ENCODE measurements around the gene NUDT5. TPM values are rescaled to one million over a fixed set of nuclear protein-coding genes. Genes with fewer than 3 reads are reported as not detected.
A peak's percentile ranks its signal among the peaks of the same experiment; 100 is the strongest.

The NUDT5 gene
- polyA plus RNA-seq, 3 donors, result 28.3 to 51.1 (median 43.7) TPM

DNA sequence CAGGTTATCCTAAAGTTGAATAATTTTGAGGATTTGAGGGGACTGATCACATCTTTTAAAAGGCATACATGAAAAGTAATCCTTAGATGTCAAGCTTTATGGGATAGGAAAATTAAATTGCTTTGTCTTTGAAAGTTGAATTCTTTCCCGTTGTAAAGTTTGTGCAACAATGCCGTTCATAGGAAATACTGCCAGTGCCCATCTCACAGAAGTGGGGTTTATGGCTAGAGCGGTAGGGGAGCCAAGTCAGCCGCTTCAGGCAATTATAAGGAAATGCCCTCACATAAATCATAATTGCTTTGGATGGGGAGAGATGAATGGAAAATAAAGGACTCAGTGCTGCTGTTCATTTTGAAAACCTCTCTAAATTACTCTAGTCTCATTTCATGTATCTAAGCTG, 18.4 kb upstream of the NUDT5 start:
- DNase-seq, result no peak
- Mint-ChIP-seq H3K9me3 (no peaks in the 10 kb centered on the region), H3K4me3 (no peak overlapping the region), H3K36me3 (peaks cover 53 to 70% of the 10 kb centered on the region in 2 donors), H3K4me1 (peaks cover 17% of the 10 kb centered on the region), H3K27ac (peak overlapping the region in 3 of 7 donors; percentile 2 to 62 (median 23)), H3K27me3 (ENCODE audit: low read depth in 3 of 3) (no peaks in the 10 kb centered on the region)
- no peaks in the 10 kb centered on the region for H3K9me3 ChIP-seq (replicated peaks in 1 of 2; ENCODE audit: control insufficient read depth in 1 of 2, insufficient read depth in 1 of 2, low read length in 2 of 2)
- H3K4me1 ChIP-seq (ENCODE audit: control insufficient read depth in 1 of 2, insufficient read depth in 2 of 2, low read length in 2 of 2), result peaks cover 7 to 11% of the 10 kb centered on the region in 2 donors
- peak overlapping the region in 1 of 2 donors; percentile 73 for H3K27ac ChIP-seq (ENCODE audit: low read depth in 1 of 2, low read length in 2 of 2)
- WGBS (ENCODE audit: insufficient coverage), result 37% methylated on average over 2 of the region's 4 CpGs
- no peak for TF ChIP-seq CTCF (IDR thresholded peaks at IDR 0.05)
- H3K27me3 ChIP-seq (ENCODE audit: control insufficient read depth in 2 of 2, insufficient read depth in 2 of 2, low read length in 2 of 2), result no peaks in the 10 kb centered on the region
- peaks cover 29% of the 10 kb centered on the region for H3K79me2 ChIP-seq (ENCODE audit: insufficient read depth, low read length)
- H3K36me3 ChIP-seq (replicated peaks in 1 of 2; ENCODE audit: control insufficient read depth in 1 of 2, insufficient read depth in 2 of 2, low read length in 2 of 2), result peaks cover 50 to 80% of the 10 kb centered on the region in 2 donors
- H3K4me3 ChIP-seq (replicated peaks in 1 of 3; ENCODE audit: low read depth in 2 of 3, low read length in 3 of 3), result no peak overlapping the region
- intact Hi-C loops (cut with micrococcal nuclease), result no loop called here
- no peak overlapping the region for H2AFZ ChIP-seq (ENCODE audit: insufficient read depth, low read depth, low read length, poor library complexity, severe bottlenecking)
- H3K9ac ChIP-seq (ENCODE audit: insufficient read depth, low read length, poor library complexity, severe bottlenecking), result no peak overlapping the region
- H4K20me1 ChIP-seq (ENCODE audit: insufficient read depth, low read length), result peaks cover 12% of the 10 kb centered on the region
- H3K4me2 ChIP-seq (replicated peaks; ENCODE audit: extremely low read depth, low read length, poor library complexity, severe bottlenecking), result no peak overlapping the region

DNA sequence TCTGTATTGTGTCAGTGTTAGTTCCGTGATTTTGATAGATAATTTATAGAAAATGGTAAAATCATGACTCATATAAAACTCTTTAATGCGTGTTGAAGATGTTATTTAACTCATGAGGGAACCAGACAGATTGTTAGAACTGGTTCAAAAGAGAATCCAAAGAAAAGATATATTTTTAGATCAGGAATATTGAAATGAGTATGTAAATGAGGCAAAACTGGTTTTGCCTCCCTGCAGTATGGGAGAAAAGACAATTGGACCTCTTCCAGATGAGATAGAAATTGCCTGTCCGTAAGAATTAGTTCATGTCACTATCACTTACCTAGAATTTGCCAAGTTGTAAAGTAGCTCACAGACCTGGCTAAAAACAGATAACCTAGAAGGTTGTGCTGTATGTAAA, 17.9 kb upstream of the NUDT5 start:
- no peak overlapping the region for H3K4me2 ChIP-seq (replicated peaks; ENCODE audit: extremely low read depth, low read length, poor library complexity, severe bottlenecking)
- Mint-ChIP-seq H3K36me3 (peaks cover 53 to 70% of the 10 kb centered on the region in 2 donors), H3K9me3 (no peaks in the 10 kb centered on the region), H3K27ac (no peak overlapping the region), H3K4me3 (no peak overlapping the region), H3K27me3 (ENCODE audit: low read depth in 3 of 3) (no peaks in the 10 kb centered on the region), H3K4me1 (peaks cover 12% of the 10 kb centered on the region)
- H3K36me3 ChIP-seq (replicated peaks in 1 of 2; ENCODE audit: control insufficient read depth in 1 of 2, insufficient read depth in 2 of 2, low read length in 2 of 2), result peaks cover 54 to 80% of the 10 kb centered on the region in 2 donors
- peaks cover 13% of the 10 kb centered on the region for H4K20me1 ChIP-seq (ENCODE audit: insufficient read depth, low read length)
- H2AFZ ChIP-seq (ENCODE audit: insufficient read depth, low read depth, low read length, poor library complexity, severe bottlenecking), result no peak overlapping the region
- WGBS (ENCODE audit: insufficient coverage), result no CpG with 5 or more reads among the region's 3 CpGs
- DNase-seq, result no peak
- H3K4me3 ChIP-seq (replicated peaks in 1 of 3; ENCODE audit: low read depth in 2 of 3, low read length in 3 of 3), result no peak overlapping the region
- H3K79me2 ChIP-seq (ENCODE audit: insufficient read depth, low read length), result peaks cover 31% of the 10 kb centered on the region
- no peaks in the 10 kb centered on the region for H3K9me3 ChIP-seq (replicated peaks in 1 of 2; ENCODE audit: control insufficient read depth in 1 of 2, insufficient read depth in 1 of 2, low read length in 2 of 2)
- TF ChIP-seq CTCF (IDR thresholded peaks at IDR 0.05), result no peak
- H3K9ac ChIP-seq (ENCODE audit: insufficient read depth, low read length, poor library complexity, severe bottlenecking), result no peak overlapping the region
- H3K27ac ChIP-seq (ENCODE audit: low read depth in 1 of 2, low read length in 2 of 2), result no peak overlapping the region
- H3K4me1 ChIP-seq (ENCODE audit: control insufficient read depth in 1 of 2, insufficient read depth in 2 of 2, low read length in 2 of 2), result peaks cover 3 to 6% of the 10 kb centered on the region in 2 donors
- no peaks in the 10 kb centered on the region for H3K27me3 ChIP-seq (ENCODE audit: control insufficient read depth in 2 of 2, insufficient read depth in 2 of 2, low read length in 2 of 2)
- intact Hi-C loops (cut with micrococcal nuclease), result no loop called here

Measured in CD14-positive monocyte (primary cell).